ENCODE measurements around the gene NCKAP5. TPM values are rescaled to one million over a fixed set of nuclear protein-coding genes. Genes with fewer than 3 reads are reported as not detected.
A peak's percentile ranks its signal among the peaks of the same experiment; 100 is the strongest.

Gene NCKAP5
- total RNA-seq, 1 experiment from 2014 or later, result 1.1 TPM

DNA sequence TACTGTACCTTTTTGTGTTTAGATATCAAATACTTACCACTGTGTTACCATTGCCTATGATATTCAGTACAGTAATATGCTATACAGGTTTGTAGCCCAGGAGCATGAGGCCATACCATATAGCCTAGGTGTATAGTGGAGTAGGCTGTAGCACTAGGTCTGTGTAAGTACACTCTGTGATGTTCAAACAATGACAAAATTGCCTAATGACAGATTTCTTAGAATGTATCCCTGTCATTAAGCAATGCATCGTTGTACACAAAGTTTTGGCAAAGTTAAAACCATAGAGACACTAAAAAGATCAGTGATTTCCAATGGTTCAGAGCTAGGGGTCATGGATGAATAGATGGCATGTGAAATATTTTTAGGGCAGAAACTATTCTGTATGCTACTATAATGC is 415.5 kb downstream of the NCKAP5 start:
- no peak for DNase-seq (ENCODE audit: low read depth)

DNA sequence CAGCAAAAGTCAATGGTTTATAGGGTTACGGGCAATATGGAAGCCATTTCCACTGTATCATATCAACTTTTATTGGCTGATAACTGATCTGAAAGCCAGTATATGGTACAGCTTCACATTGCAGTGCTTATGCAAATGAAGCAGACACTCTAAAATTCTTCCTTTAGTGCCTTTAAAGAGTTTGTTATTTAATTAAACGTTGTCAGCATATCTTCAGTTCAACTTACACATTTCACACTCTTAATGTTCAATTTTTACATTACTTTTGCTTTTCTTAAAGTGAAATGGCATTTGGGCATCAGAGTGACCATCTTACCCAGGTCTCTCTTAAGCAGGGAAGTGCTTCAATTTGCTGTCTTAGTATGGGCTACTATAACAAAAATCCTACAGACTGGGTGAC is 420.1 kb downstream of the NCKAP5 start:
- DNase-seq (ENCODE audit: low read depth), result no peak

DNA sequence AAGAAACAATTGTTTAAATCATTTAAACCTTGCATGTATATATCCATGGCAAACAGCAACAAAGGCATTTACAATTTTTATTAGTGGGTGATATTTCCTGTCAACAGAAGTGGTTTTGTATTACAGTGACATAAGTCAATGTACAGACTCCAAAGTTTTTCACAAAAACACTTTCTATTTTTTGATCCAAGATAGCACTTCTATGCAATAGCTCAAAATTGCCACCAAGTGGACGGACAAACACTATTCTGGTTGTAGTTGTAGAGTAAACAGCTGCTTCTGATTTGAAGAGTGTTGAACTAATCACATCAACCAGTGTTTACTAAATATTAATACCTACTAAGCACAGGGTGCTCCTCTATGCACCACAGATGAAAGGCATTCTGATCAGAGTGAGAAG is 421.4 kb downstream of the NCKAP5 start:
- peak; percentile 14 for DNase-seq (ENCODE audit: low read depth)

DNA sequence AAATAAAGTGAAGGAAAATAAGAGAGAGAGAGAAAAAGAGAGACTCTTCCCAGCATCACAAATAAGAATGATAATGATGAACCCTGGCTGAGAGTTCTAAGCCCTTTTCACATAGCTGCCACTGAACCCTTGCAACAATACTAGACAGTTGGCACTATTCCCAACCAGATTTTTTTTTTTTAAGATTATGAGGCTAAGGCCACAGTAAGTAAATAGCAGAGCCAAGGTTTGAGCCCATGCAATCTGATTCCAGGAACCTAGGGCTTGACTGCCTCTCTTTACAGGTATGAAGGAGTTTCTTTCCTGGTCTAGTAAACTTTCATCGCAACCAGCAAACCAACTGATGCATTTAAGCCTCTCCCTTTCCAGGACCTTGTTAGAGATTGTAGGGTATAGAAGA is 424.6 kb downstream of the NCKAP5 start:
- DNase-seq (ENCODE audit: low read depth), result no peak

DNA sequence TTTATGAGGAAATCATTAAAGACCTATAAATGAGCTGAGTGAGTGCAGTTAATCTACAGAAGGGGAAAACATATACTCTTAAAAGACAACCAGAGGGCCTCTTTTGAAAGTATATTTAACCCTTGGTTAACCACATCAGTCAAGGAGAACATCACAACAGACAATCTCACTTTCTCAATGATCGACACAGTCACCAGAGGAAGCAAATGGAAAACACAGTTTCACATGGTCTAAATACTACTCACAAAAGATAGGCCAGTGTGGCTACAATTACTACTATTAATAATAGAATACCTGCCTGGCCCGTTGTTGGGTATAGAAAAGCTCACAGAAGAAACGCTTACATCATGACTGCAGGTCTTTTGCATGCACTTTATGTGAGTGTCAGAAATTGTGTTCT is 426.2 kb downstream of the NCKAP5 start:
- DNase-seq (ENCODE audit: low read depth), result no peak

DNA sequence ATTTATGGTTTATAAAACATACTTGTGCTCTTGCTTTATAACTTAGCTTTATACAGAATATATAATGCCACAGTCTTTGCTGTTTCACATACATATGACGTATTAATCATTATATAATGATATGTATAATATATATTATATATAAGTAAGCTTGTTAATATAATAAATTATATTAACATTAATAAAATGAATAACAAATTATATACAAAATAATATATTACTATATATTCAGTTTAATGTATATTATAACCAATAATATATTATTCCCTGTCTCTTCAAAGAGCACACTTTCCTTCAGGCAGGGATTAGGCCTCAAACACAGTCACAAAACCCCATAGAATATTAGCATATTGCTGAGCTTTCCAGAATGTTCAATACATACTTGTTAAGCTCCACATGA is 427.6 kb downstream of the NCKAP5 start:
- no peak for DNase-seq (ENCODE audit: low read depth)

DNA sequence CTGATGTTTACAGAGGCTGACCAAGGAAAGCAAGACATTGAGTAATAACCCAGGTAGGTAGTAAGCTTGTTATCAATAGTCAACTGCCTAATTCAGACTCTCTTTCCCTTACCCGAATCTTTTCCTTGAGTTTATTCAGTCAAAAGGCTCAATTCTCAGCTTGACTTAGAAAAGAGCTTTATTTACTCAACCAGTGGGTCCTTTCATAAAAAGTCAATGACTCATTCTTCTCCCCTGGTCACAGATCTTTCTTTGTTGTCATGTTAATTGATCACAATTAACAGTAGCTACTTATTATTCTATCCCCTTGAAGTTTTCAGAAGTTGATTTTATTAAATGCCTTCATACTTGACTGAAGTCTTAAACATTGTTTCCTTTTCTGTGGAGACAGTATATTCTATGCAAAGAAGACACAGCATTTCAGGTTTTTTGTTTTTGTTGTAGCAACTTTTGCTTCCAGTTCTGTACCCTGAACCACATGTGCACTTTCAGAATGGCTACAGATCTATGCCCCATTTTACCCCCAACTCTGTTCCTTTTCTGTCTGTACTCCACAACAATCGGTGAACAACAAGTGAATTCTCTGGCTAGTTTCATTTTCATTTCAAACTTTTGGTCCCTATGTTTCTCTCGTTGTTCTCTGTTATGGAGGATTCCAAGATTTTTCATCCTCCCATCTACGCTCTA is 428.3 kb downstream of the NCKAP5 start:
- peak; percentile 13 for DNase-seq (ENCODE audit: low read depth)

DNA sequence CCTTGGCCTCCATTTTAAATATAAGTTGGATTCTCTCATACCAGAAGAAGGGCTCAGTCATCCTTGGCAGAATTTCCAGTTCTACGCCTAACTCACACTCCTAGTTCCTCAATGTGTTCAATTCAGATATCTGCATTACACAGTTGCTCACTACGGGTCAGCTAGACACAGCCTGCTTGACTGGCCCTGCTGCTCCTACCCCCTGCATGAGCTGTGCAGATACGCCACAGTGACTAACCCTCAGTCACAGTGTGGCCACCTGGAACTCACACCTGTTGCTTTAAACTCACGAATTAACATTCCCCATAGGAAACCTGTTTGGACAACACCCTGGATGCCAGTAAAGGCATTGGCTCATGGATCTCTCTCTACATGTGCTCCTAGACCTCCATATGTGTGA is 429.6 kb downstream of the NCKAP5 start:
- DNase-seq (ENCODE audit: low read depth), result no peak

DNA sequence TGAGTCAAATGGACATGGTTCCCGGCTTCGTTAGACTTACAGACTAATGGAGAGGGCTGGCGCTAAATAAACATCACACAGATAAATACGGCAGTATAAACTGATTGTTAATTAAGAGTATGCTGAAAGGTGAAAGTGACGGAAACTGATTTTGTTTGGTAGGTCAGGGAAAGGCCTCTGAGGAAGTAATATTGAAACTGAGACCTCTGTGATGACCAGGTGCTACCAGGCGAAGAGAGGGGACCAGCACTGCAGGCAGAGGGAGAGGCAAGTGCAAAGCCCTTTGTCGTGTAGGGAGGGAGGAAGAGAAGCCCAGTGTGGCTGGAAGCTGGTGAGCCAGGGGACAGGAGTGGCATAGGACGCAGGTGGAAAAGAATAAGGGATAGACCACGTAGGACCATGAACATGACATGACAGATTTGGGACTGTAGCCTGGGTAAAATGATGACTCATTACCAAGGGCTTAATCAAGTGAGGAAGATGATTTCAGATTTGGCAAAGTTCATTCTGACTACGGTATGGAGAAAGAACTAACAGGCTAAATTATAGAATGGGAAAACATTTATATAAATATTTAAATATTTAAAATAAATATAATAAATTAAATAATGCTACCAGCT is 433.1 kb downstream of the NCKAP5 start:
- DNase-seq (ENCODE audit: low read depth), result no peak

DNA sequence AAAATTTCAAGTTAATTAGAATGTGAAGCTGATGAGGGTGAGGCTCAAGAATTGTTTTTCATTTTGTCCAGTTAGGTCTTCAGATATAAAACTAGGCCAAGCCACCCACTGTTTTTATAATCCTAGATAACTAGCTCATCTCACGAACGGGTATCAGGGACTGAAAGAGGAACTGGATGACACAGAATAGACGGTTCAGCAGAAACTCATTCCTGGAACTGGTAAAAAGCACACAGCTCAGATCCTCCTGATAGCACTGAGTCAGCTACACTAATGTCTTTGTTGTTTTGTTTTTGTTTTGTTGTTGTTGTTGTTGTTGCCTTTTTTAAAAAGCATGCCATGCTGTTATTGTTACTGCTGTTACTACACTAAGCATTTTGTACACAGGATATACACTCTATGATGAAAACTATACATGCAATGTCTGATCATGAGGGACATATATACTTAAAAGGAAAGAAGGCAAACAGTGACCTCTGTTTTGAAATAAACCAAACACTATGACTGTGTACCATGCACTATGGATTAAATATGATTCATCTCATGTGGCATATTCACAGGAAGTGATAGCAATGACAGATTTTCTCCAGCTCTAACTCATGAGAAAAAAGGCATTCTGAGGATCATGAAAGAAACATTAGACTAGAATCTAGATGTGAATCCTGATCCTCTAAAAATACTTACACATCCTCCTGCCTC is 437.6 kb downstream of the NCKAP5 start:
- peak; percentile 33 for DNase-seq (ENCODE audit: low read depth)

DNA sequence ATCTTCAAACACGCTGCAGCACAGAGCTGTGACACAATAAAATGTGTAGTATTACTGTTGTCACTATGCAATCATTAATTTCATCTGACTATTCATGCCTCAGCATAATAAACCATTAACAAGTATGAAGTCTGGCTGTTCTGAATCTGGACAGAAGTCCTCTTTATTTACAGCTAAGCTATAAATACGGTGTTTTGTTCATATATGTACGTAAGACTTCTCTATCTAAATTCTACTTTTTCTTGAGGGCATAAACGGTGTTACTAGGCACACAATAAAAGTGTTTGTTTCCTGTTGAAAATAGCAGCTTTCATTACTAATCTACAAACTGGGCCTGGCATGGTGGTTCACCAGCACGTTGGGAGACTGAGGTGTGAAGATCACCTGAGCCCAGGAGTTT is 443.8 kb downstream of the NCKAP5 start:
- DNase-seq (ENCODE audit: low read depth), result no peak

DNA sequence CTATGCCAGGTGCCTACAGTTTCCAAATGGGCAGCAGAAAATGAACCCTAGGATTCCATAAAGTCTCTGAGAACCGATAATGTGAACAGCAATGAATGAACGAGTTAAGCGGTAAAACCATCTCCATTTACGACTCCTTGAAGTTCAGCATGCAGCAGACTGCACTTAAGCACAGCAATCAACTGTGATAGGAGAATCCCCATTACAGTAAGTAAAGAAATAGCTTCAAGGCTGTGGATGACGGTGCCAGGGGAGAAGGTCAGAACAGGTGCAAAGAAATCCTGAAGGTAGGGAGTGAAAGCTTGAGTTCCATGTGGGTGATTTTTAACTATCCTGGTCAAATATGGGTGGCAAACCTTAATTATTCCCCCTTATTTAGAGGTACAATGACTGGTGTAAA is 444.4 kb downstream of the NCKAP5 start:
- no peak for DNase-seq (ENCODE audit: low read depth)

DNA sequence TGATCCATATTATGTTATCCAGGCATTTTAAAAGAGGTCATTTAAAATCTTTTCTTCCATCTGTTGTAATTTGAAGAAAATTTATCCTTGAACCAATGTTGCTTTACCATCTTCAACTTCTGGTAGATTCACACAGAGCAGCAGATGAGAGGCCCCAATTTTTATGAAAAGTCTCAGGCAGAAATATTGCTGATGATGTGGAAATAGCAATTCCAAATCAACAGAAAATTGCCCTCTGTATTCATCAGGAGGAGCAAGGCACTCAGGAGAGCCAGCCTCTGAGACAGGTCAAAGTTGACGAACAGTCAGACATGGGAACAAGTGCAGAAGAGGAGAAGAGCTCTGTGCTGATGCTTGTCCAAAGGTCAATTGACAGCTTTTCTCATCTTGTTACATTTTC is 444.9 kb downstream of the NCKAP5 start:
- no peak for DNase-seq (ENCODE audit: low read depth)

DNA sequence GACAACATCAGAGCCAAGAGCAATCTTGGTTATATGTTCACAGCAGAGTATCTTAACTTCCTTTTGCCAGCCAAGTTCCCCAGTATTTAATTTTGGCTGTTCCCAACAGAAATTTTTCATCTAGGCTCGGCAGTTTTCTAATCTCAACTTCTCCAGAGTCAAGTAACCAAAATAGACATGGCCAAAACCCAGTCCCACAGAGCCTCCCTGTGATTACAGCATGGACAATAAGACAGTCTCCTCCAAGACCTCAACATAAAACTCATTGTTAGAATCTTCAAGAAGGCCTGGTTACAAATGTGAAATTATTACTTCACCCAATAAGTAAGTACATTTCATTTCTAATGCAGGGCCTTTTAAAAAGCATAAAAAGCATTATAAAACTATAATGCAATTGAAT is 445.7 kb downstream of the NCKAP5 start:
- DNase-seq (ENCODE audit: low read depth), result no peak

DNA sequence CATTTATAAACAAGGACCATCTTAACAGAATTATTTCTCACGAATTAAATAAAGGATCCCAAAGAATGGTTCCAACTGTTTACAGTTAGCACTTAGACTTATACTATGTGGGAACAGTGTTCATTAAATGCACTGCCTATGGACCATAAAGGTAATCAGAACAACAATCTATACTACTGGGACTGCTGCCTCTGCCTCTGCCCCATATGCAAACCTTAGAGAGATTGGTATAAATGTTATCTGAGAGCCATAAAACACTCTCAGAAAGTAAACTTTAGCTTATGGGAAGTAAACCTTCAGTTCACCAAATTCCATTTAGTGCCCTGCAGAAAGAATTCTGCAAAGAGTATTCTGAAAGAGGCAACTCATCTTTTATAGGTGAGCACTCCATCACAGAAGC is 448.0 kb downstream of the NCKAP5 start:
- DNase-seq (ENCODE audit: low read depth), result no peak

DNA sequence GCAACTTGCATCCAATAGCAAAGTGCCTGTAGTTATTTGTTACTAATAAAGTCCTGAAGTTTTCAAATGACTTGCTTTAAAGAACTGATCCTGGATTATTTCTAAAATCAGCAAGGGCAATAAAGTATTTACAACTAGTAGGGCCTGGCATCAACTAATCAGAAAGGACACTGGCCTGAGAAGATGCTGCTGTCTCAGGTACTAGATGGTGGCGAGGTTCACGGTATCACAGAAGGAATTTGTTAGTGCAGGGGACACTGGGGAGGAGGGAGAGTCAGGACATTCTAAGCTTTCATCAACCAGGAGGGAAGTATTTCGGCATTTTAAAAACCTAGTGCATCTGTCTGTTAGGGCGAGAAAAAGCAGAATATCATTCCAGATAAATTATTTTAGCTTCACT is 458.1 kb downstream of the NCKAP5 start:
- no peak for DNase-seq (ENCODE audit: low read depth)

DNA sequence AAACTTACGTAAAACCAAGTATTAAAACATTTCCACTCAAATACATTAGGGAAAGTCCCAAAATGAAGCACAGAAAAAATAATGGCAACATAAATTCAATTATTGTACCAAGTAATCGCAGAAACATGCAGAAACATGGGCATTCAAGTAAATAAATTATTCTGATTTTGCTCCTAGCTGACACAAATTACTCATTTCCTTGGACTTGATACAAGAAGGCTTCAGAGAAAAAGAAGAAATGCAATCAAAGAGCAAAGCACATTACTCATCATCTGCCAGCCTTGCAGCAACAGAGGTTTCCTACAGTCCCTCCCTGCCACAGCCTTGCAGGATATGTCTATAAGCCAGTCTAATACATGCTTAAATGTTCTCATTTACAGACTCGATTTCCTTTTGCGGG is 458.5 kb downstream of the NCKAP5 start:
- DNase-seq (ENCODE audit: low read depth), result peak; percentile 62

DNA sequence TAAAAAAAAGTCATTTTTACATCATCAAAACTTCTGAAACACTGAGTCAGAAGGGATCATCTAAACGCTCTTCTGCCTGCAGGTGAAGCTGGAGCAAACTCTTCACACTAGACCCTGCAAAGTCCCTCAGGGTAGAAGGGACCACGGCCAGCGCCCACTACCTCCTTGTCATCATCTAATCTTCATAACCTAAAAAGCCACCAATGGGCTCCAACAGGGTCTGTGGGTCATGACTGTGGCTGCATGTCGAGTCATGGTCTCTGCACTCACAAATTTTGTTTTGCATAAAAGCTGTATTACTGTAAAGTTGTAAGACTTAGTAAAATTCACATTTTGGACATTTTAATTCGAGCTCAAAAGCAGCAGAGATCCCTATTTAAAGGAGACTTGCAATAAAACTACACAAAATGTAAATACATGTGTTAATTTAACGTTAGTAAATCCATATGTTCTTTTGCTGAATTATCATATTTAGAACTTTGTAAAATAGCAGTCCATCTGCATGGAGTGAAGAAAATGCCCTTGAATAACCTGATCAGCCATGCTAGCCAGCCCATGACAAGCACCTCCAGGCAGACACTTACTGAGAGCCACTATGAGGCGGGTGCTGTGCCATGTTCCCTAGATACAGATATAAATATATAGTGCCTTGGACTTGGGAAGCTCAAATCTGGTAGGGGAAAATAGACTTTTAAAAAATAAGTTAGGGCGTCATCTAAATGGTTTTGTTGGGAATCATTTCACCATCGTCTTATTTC is 461.0 kb downstream of the NCKAP5 start:
- DNase-seq (ENCODE audit: low read depth), result no peak

DNA sequence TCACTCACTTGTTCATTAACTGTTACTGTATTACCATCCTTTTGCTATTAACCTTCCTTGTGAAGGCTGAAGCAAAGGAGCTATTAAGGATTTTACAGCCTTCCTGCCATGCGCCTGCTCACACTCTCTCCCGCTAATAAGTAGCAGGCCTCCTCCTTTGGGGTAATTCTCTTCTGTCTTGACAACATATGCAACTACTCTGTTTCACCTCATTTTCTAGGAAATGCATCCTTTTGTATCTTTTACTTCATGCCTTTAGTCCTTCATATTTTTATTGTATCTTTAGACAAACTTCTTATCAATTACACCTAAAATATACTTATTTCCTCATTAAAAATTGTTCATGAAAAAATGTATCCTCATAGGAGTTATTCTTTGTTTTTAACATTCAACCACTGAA is 463.4 kb downstream of the NCKAP5 start:
- DNase-seq (ENCODE audit: low read depth), result no peak

DNA sequence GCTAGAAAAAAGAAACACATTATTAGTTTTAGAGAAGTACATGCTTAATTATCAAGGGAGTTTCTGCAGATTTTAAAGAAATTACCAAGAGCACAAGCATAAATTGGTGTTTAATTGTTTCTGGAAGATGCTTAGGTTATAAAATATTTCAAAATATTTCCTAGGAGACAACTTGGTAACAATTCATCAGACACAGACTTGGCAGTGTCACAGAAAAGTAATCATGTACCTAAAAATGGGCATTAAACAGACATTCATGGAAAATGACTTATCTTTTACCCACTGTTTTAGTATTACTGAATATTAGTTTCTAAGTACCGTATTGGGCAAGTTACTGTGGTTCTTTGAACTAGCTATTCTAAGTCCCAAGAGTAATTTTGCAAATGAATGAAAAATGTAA is 469.5 kb downstream of the NCKAP5 start:
- DNase-seq (ENCODE audit: low read depth), result no peak

DNA sequence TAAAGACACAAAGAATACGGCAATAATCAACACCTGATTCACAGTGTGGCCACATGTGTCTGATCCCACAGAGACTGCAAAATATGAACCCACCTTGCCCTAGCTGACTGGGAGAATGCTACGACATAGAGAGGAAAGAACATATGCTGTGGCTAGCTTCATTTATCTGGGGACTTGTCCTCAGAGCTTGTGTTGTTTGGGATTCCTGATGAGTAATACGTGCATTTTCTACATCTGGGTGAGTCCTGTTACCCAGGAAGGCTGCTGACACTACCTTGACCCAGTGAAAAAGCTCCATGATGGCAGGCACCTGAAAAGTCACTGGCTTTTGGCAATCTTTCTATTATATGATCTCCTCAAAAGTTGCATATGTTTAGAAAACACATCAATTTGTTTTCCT is 470.6 kb downstream of the NCKAP5 start:
- peak; percentile 24 for DNase-seq (ENCODE audit: low read depth)

DNA sequence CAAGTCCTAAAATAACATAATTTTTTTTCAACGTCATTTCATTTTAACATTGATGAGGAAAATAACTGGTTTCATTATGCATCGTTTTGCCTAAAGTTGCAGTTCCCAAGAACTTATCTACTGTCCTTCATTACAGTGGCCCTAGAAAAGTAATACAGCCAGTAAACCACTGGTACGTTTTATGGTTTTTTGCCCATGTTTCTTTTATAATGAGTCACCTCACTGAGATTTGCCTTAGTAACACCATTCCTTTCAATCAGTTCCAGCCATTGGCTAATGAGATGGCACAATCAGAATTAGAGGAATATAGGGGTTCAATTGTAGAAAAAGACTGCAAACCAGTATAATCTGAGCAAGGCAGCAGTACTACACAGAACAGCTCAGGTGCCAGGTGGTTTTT is 475.7 kb downstream of the NCKAP5 start:
- no peak for DNase-seq (ENCODE audit: low read depth)

DNA sequence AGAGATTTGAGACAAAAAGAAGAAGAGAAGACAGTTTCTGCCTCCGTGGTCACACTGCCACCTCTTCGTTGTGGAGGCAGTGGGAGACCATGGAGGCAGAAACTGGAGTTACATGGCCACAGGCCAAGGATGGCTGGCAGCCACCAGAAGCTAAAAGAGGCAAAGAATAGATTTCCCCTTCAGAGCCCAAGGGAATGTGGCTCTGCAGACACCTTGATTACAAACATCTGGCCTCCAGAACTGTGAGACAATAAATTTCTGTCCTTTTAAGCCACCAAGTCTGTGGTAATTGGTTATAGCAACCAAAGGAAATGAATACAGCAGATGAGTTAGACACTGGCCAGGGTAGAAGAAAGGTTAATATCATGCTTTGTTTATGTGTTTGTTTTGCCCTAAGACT is 477.9 kb downstream of the NCKAP5 start:
- DNase-seq (ENCODE audit: low read depth), result peak; percentile 26

Measured in RPMI7951 (cell line).